Measurements from ENCODE around the gene CBY2. TPM values are rescaled to one million over a fixed set of nuclear protein-coding genes. Genes with fewer than 3 reads are reported as not detected.

Gene CBY2
- total and polyA plus RNA-seq, 7 donors, result not detected

- intact Hi-C loops (cut with DNase I), result no loop called here
- Histone ChIP-seq H3K4me3 (no peak overlapping the region), H3K27me3 (ENCODE audit: insufficient read depth in 3 of 3, low read length in 2 of 3) (no peaks in the 10 kb centered on the region), H3K27ac (no peak overlapping the region), H3K9me3 (no peaks in the 10 kb centered on the region), H3K4me1 (no peaks in the 10 kb centered on the region), H3K36me3 (ENCODE audit: insufficient read depth in 1 of 2, low read depth in 1 of 2) (no peaks in the 10 kb centered on the region)
- no peak for ATAC-seq
- WGBS, 3 donors, result 93 to 95% (median 93%) methylated on average over 18 of the region's 18 CpGs
- TF ChIP-seq CTCF (IDR thresholded peaks at IDR 0.05), result no peak
- no peak for DNase-seq
Measured at GRCh38 chr13:45714170-45714569, 12.1 kb downstream of the CBY2 start.

GRCh38 chr13:45715351-45715750 lies 13.2 kb downstream of the CBY2 start:
- ATAC-seq (no peak), DNase-seq (no peak)
- no peaks in the 10 kb centered on the region for H3K9me3 ChIP-seq
- H3K27ac ChIP-seq, result no peak overlapping the region
- H3K4me3 ChIP-seq, result no peak overlapping the region
- no peaks in the 10 kb centered on the region for H3K4me1 ChIP-seq
- H3K36me3 ChIP-seq (ENCODE audit: insufficient read depth in 1 of 2, low read depth in 1 of 2), result no peaks in the 10 kb centered on the region
- no peaks in the 10 kb centered on the region for H3K27me3 ChIP-seq (ENCODE audit: insufficient read depth in 3 of 3, low read length in 2 of 3)
- TF ChIP-seq CTCF (IDR thresholded peaks at IDR 0.05), result no peak
- WGBS, 3 donors, result 64 to 75% (median 70%) methylated on average over 3 of the region's 3 CpGs
- intact Hi-C loops (cut with DNase I), result no loop called here

- no peaks in the 10 kb centered on the region for H3K9me3 ChIP-seq
- no peak for ATAC-seq
- DNase-seq, result no peak
- H3K4me1 ChIP-seq, result no peaks in the 10 kb centered on the region
- WGBS, 3 donors, result 49 to 73% (median 55%) methylated on average over 1 of the region's 1 CpG
- no peak overlapping the region for H3K27ac ChIP-seq
- H3K36me3 ChIP-seq (ENCODE audit: insufficient read depth in 1 of 2, low read depth in 1 of 2), result no peaks in the 10 kb centered on the region
- no peak for TF ChIP-seq CTCF (IDR thresholded peaks at IDR 0.05)
- H3K4me3 ChIP-seq, result no peak overlapping the region
- intact Hi-C loops (cut with DNase I), result no loop called here
- no peaks in the 10 kb centered on the region for H3K27me3 ChIP-seq (ENCODE audit: insufficient read depth in 3 of 3, low read length in 2 of 3)
Measured at GRCh38 chr13:45717349-45717748, 15.2 kb downstream of the CBY2 start.

- intact Hi-C loops (cut with DNase I), result no loop called here
- 62 to 71% (median 67%) methylated on average over 5 of the region's 5 CpGs for WGBS, 3 donors
- no peak for ATAC-seq
Measured at GRCh38 chr13:45718063-45718462, 15.9 kb downstream of the CBY2 start.

More at GRCh38 chr13:45718063-45718462, 15.9 kb downstream of the CBY2 start:
- Histone ChIP-seq H3K4me1 (no peaks in the 10 kb centered on the region), H3K27me3 (ENCODE audit: insufficient read depth in 3 of 3, low read length in 2 of 3) (no peaks in the 10 kb centered on the region), H3K36me3 (ENCODE audit: insufficient read depth in 1 of 2, low read depth in 1 of 2) (no peaks in the 10 kb centered on the region), H3K27ac (no peak overlapping the region), H3K4me3 (no peak overlapping the region), H3K9me3 (no peaks in the 10 kb centered on the region)
- no peak for TF ChIP-seq CTCF (IDR thresholded peaks at IDR 0.05)
- no peak for DNase-seq

Data from psoas muscle (tissue), 8 donors.